Muscle of leg (tissue), 11 donors: Measurements from ENCODE around the gene COMTD1. TPM values are rescaled to one million over a fixed set of nuclear protein-coding genes. Genes with fewer than 3 reads are reported as not detected.
A peak's percentile ranks its signal among the peaks of the same experiment; 100 is the strongest.

Experiments
- DNase-seq: peaks from one replicate; pipeline ENCODE4 v3.0.0; 2013
- H3K27ac ChIP-seq: one replicate; pipeline ENCODE4 v1.5.1; 2013; ENCODE audit warnings: mild to moderate bottlenecking, low read length, control low read depth
- H3K27me3 ChIP-seq: one replicate; pipeline ENCODE4 v1.6.1; 2013; ENCODE audit warnings: low read length; ENCODE audit not compliant: control insufficient read depth, insufficient read depth
- H3K36me3 ChIP-seq: one replicate; pipeline ENCODE4 v1.6.1; 2013; ENCODE audit warnings: low read length; ENCODE audit not compliant: control insufficient read depth, insufficient read depth
- H3K4me1 ChIP-seq: one replicate; pipeline ENCODE4 v1.6.1; 2013; ENCODE audit warnings: low read length; ENCODE audit not compliant: control insufficient read depth, insufficient read depth
- H3K4me3 ChIP-seq: one replicate; pipeline ENCODE4 v1.5.1; 2013; ENCODE audit warnings: low read length, control low read depth
- H3K9me3 ChIP-seq: replicated peaks from 2 replicates; pipeline ENCODE4 v1.6.1; 2013; ENCODE audit warnings: low read depth, low read length; ENCODE audit not compliant: control insufficient read depth
- WGBS: methylation state at CpG from one replicate; pipeline ENCODE4 v1.1.5; 2013; ENCODE audit warnings: missing lambda C conversion rate; ENCODE audit not compliant: insufficient coverage; 5-methylcytosine and 5-hydroxymethylcytosine counted together
- polyA plus RNA-seq, 8 donors: library from polyadenylated mRNA; unstranded; fragments of 120-200 nt; gene quantifications; one replicate each; pipeline versions ENCODE4 v1.2.1 to v1.2.3, GENCODE V29; 2013; ENCODE audit warnings: inconsistent platforms in 1 of 8, low replicate concordance in 1 of 8; ENCODE audit not compliant: insufficient read length in 8 of 8, insufficient read depth in 1 of 8
- total RNA-seq: library from RNA; stranded (reverse); fragments of 120-200 nt; gene quantifications from one replicate; pipeline ENCODE4 v1.2.4, GENCODE V29; 2013

COMTD1 gene
- total and polyA plus RNA-seq, 9 donors: 3.5 to 8.4 (median 4.6) TPM

DNA sequence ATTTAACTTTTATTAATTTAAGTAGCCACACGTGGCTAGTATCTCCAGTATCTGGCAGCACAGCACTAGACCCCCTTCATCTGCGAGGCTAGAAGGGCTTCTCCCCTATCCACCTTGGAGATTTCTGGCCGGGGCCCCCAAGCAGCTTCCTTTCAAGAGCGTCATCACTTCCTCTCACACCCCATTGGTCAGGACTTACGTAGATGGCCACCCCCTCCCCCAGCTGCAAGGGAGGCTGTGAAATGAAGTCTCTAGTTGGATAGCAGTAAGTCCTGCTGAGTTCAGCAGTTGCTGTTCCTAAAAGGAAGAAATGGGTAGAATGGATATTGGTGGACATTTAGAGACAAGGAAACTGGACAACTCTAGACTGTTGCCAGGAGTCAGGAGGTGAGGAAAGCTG lies 33.8 kb upstream of the COMTD1 start:
- H3K27ac ChIP-seq: no peak overlapping the region
- H3K36me3 ChIP-seq: no peaks in the 10 kb centered on the region
- H3K27me3 ChIP-seq: no peaks in the 10 kb centered on the region
- no peaks in the 10 kb centered on the region for H3K4me1 ChIP-seq
- H3K4me3 ChIP-seq: no peak overlapping the region
- DNase-seq: no peak
- no peaks in the 10 kb centered on the region for H3K9me3 ChIP-seq
- 100% methylated on average over 1 of the region's 5 CpGs for WGBS

DNA sequence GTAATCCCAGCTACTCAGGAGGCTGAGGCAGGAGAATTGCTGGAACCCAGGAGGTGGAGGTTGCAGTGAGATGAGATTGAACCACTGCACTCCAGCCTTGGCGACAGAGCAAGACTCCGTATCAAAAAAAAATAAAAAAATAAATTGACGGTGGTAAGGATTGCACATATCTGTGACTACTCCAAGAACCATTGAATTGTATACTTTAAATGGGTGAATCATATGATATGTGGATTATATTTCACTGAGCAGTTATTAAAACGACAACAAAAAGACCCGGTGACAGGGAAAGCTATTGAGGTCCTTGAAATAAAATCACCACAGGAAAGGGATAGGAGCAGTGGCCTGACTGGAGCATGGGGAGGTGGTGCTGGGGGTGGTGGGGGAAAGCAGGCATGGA lies 31.2 kb upstream of the COMTD1 start:
- H3K27ac ChIP-seq: no peak overlapping the region
- DNase-seq: no peak
- H3K4me3 ChIP-seq: no peak overlapping the region
- peaks cover 4% of the 10 kb centered on the region for H3K4me1 ChIP-seq
- WGBS: 64% methylated on average over 2 of the region's 5 CpGs
- no peaks in the 10 kb centered on the region for H3K9me3 ChIP-seq
- H3K27me3 ChIP-seq: peaks cover 5% of the 10 kb centered on the region
- H3K36me3 ChIP-seq: no peaks in the 10 kb centered on the region

DNA sequence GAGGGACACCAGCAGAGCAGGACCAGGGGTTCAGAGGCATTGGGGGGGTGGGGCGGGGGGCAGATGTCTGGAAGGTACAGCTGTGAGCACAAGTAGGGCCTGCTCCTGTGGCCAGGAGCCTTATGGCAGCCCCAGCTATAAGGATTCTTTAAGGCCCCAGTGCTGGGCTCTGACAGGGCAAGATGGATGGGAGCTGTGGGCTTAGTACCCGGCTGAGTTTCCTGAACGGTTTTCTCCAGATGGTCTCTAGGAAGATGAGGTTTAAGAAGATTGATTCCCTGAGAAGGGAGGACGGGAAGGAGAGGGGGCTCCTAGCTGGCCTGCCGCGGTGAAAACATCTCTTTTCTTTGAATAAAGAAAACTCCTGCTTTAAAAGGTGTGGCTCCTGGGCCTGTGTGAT lies 30.1 kb upstream of the COMTD1 start:
- Histone ChIP-seq H3K4me3 (no peak overlapping the region), H3K27ac (no peak overlapping the region), H3K4me1 (peaks cover 6% of the 10 kb centered on the region), H3K27me3 (peaks cover 7% of the 10 kb centered on the region), H3K36me3 (no peaks in the 10 kb centered on the region), H3K9me3 (no peaks in the 10 kb centered on the region)
- no peak for DNase-seq
- WGBS: 38% methylated on average over 5 of the region's 6 CpGs

DNA sequence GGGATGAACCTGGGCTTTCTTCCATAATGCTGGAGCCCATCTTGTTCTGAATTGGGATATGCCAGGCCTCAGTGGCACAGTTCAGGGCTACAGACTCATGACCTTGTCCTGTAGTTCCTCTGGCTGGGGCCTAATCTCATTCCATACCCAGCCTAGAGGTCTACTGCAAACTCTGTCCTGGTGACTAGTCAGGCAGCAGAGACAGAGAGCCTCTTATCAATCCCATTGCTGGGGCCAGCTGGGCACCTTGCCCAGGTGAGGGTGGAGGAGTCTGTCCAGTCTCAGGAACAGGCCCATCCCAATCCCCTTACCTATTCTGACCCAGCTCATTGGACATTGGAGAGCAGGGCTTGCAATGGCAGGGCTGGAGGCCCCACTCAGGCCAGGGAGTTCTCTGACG lies 28.0 kb upstream of the COMTD1 start:
- H3K4me3 ChIP-seq: no peak overlapping the region
- H3K27me3 ChIP-seq: peaks cover 7% of the 10 kb centered on the region
- H3K9me3 ChIP-seq: no peaks in the 10 kb centered on the region
- no peak for DNase-seq
- H3K36me3 ChIP-seq: no peaks in the 10 kb centered on the region
- WGBS: 100% methylated on average over 1 of the region's 1 CpG
- no peak overlapping the region for H3K27ac ChIP-seq
- peaks cover 6% of the 10 kb centered on the region for H3K4me1 ChIP-seq

DNA sequence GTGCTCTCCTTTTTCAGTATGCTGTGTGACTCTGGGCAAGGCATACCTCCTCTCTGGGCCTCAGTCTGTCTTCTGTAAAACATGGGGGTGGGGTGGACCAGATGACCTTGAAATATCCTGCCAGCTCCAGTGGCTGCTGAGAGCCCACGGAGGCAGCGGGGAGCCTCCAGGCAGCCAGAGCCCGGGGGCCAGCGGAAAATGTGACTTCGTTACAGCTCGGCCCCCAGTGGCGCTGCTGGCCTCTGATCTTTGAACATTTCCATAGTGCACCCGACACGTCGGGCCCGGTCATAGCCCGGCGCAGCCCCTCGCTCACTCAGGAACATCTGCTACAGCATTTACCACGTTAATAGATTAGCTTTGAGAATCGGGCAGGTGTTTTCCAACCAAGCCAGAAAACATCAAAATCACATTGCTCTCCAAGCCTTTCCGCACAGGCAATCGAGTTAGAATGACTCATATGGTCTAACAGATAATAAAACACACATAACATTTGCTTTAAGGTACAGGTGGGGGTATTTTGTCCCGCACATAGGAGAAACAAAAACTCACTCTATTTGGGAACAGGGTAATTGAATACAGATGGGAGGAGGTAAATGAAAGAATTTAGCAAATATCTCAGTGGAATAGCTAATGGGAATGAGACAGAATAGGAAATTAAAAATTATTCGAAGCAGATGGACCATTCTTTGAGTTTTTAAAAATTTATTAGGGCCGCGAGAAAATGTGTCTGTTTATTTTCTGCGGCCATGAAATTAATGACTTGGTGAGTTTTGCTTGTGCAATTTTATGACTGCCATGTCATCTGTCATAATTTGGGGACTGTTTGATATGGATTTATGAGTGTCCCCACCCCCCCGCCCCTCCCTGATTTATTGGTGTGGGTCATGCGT lies 26.3 kb upstream of the COMTD1 start:
- WGBS: 13% methylated on average over 15 of the region's 25 CpGs
- H3K4me1 ChIP-seq: peaks cover 6% of the 10 kb centered on the region
- peak; percentile 76 for DNase-seq

DNA sequence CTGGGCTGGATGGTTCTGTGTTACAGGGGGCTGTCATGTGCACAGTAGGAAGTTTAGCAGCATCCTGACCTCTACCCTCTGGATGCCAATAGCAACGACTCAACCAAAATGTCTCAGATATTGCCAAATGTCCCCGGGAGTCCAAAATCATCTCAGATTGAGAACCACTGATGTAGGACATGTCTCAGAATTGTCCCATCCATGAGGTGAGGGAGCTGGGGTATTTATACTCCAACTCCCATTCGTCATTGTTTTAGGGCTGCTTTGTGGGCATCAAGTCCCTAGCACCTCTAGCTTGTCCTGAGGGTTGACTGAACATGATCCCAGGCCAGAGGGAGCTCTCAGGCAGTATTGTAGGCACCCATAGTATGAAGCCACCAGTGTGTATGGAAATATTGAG lies 25.2 kb upstream of the COMTD1 start:
- Histone ChIP-seq H3K4me1 (peaks cover 6% of the 10 kb centered on the region), H3K36me3 (no peaks in the 10 kb centered on the region), H3K9me3 (no peaks in the 10 kb centered on the region), H3K27ac (no peak overlapping the region), H3K4me3 (no peak overlapping the region), H3K27me3 (peaks cover 7% of the 10 kb centered on the region)
- no CpG with 5 or more reads among the region's 3 CpGs for WGBS
- DNase-seq: no peak

More for the DNA sequence above, 26.3 kb upstream of the COMTD1 start:
- Histone ChIP-seq H3K27me3 (peaks cover 7% of the 10 kb centered on the region), H3K27ac (no peak overlapping the region), H3K4me3 (no peak overlapping the region), H3K36me3 (no peaks in the 10 kb centered on the region), H3K9me3 (no peaks in the 10 kb centered on the region)

DNA sequence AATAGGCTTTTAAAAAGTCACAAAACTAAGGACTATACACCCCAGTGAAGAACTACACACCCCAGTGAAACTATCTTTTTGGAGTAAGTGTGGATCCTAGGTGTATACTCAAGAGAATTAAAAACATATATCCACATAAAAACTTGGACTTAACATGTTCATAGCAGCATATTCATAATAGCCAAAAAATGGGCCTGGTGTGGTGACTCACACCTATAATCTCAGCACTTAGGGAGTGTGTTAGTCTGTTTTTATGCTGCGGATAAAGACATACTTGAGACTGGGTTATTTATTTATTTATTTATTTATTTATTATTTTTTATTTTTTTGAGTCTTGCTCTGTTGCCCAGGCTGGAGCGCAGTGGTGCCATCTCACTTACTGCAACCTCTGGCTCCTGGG lies 19.0 kb upstream of the COMTD1 start:
- DNase-seq: no peak
- Histone ChIP-seq H3K27me3 (no peaks in the 10 kb centered on the region), H3K36me3 (no peaks in the 10 kb centered on the region), H3K9me3 (peaks cover 17% of the 10 kb centered on the region), H3K4me3 (no peak overlapping the region), H3K27ac (no peak overlapping the region), H3K4me1 (no peaks in the 10 kb centered on the region)
- WGBS: no CpG with 5 or more reads among the region's 2 CpGs

DNA sequence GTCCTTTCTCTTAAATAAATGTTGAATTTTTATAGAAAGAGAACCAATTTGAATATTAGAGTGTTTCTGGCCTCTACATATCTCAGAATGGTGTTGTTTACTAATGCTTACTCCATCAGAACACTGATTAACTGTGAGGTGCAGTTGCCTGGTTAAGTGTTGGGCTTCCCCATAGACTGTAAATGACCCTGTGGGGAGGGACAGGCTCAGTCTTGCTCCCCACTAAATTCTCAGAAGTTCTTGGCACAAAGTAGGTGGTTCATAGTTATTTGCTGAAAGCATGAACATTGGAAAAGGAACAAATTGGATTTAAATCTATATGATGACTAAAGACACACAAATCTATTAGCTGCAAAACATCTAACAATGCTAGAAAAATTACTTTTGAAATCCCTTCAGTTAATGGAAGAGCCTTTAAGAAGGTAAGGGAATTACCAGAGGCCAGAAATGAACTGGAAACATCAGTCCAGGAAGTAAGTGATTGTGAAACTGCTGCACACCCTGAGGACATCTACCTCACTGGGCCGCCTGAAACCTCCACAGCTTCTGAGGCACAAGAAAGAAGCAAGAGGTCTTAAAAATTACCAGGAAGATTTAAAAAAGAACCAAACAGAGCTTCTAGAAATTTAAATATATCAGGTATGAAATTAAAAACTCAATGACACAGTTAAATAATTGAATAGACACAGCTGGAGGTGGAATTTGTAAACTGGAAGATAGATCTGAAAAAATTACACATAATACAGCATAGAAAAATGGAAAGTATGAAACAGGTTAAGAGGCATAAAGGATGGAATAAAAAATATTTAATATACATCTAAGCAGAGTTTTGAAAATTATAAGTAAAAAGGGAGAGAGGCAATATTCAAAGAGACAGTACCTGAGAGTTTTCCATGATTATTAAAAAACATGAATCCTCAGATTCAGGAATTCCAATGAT lies 17.8 kb upstream of the COMTD1 start:
- WGBS: no CpG with 5 or more reads among the region's 1 CpG
- DNase-seq: no peak
- Histone ChIP-seq H3K27ac (no peak overlapping the region), H3K9me3 (peaks cover 17% of the 10 kb centered on the region), H3K4me3 (no peak overlapping the region), H3K4me1 (no peaks in the 10 kb centered on the region), H3K27me3 (no peaks in the 10 kb centered on the region), H3K36me3 (no peaks in the 10 kb centered on the region)

DNA sequence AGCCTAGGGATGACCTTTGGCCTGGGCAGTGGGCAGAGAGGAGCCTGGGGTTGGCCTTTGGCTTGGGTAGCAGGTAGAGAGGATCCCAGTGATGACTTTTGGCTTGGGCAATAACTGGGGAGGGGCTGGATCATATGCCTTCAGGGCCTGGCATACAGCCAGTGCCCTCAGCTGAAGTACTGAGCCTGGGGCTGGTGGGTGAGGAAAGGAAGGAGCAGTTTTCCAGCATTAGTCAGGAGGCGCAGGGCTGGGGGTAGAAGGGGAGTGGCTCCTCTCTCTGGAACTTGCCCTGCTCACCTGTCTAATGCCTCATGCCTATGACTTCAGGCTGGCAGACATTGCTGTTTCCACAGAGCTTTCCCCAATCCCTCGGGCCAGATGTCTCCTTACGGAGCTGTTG lies 15.2 kb upstream of the COMTD1 start:
- Histone ChIP-seq H3K27me3 (no peaks in the 10 kb centered on the region), H3K4me1 (no peaks in the 10 kb centered on the region), H3K9me3 (peaks cover 17% of the 10 kb centered on the region), H3K36me3 (no peaks in the 10 kb centered on the region), H3K4me3 (no peak overlapping the region), H3K27ac (no peak overlapping the region)
- 50% methylated on average over 1 of the region's 3 CpGs for WGBS
- no peak for DNase-seq

DNA sequence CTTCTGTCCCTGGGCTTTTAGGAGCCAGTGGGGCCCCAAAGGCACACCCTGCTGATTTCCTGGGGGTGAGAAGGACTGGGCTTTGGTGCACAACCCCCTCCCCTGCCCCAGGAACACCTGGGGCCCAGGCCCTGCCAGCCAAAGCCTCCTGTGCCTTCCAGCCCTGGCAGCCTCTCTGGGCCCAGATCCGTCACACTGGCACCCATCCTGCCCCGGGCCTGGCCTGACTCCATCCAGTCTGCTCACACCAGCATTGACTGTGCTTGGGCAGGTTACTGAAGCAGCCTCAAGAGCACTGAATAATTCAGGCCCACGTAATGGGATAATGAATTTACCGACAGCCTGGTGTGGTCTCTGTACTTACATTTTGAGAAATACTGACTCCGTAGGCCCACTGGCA lies 12.0 kb upstream of the COMTD1 start:
- peaks cover under 1% of the 10 kb centered on the region for H3K9me3 ChIP-seq
- no peaks in the 10 kb centered on the region for H3K27me3 ChIP-seq
- no peak for DNase-seq
- H3K27ac ChIP-seq: no peak overlapping the region
- no peaks in the 10 kb centered on the region for H3K36me3 ChIP-seq
- no peaks in the 10 kb centered on the region for H3K4me1 ChIP-seq
- WGBS: 70% methylated on average over 5 of the region's 5 CpGs
- no peak overlapping the region for H3K4me3 ChIP-seq
